Spleen (tissue), 11 donors: Measurements from ENCODE around the gene SDK1. TPM values are rescaled to one million over a fixed set of nuclear protein-coding genes. Genes with fewer than 3 reads are reported as not detected.

Experiments
- DNase-seq: peaks from one replicate; pipeline ENCODE4 v3.0.0-alpha.2; 2020
- H3K27ac ChIP-seq, 8 donors: fragments of 200-600 bp; sonication (generic) in 7 of 8; 1 replicate in 4 of 8; 2 replicates in 4 of 8; pipeline versions ENCODE4 v1.5.0 to v1.8.0; 2016 to 2021; ENCODE audit warnings: inconsistent platforms in 4 of 8, mild to moderate bottlenecking in 4 of 8, moderate library complexity in 1 of 8
- H3K27me3 ChIP-seq, 7 donors: fragments of 200-600 bp; sonication (generic) in 6 of 7; replicated peaks in 1 of 7; 1 replicate in 4 of 7; 2 replicates in 3 of 7; pipeline versions ENCODE4 v1.5.0 to v1.8.0; 2016 to 2021; ENCODE audit warnings: inconsistent platforms in 3 of 7, mild to moderate bottlenecking in 1 of 7
- H3K36me3 ChIP-seq, 6 donors: fragments of 200-600 bp; sonication (generic) in 5 of 6; 1 replicate in 4 of 6; 2 replicates in 2 of 6; pipeline versions ENCODE4 v1.5.0 to v1.8.0; 2016 to 2021; ENCODE audit warnings: inconsistent platforms in 2 of 6
- H3K4me1 ChIP-seq, 6 donors: fragments of 200-600 bp; sonication (generic) in 5 of 6; 1 replicate in 3 of 6; 2 replicates in 3 of 6; pipeline versions ENCODE4 v1.5.0 to v1.8.0; 2016 to 2021; ENCODE audit warnings: inconsistent platforms in 3 of 6
- H3K4me3 ChIP-seq, 8 donors: fragments of 200-600 bp; sonication (generic) in 7 of 8; 1 replicate in 4 of 8; 2 replicates in 4 of 8; pipeline versions ENCODE4 v1.5.0 to v1.8.0; 2016 to 2021; ENCODE audit warnings: inconsistent platforms in 4 of 8, mild to moderate bottlenecking in 4 of 8, moderate library complexity in 2 of 8
- H3K9me3 ChIP-seq, 8 donors: fragments of 200-600 bp; sonication (generic) in 7 of 8; 1 replicate in 4 of 8; 2 replicates in 4 of 8; pipeline versions ENCODE4 v1.5.0 to v1.8.0; 2016 to 2021; ENCODE audit warnings: inconsistent platforms in 4 of 8
- CTCF ChIP-seq, 11 experiments: fragments of 200-600 bp in 7 of 11; fragments of 450-650 bp in 4 of 11; sonication (generic) in 4 of 11; IDR thresholded peaks in 8 of 11; conservative IDR thresholded peaks in 3 of 11; 1 replicate in 7 of 11; 2 replicates in 4 of 11; pipeline versions ENCODE4 v1.4.0 to v1.8.0; 2016 to 2021; ENCODE audit warnings: antibody characterized with exemption in 11 of 11, inconsistent platforms in 4 of 11, mild to moderate bottlenecking in 1 of 11
- POLR2A ChIP-seq, 3 donors: fragments of 450-650 bp; IDR thresholded peaks; one replicate each; pipeline ENCODE4 v1.5.1; 2017; ENCODE audit warnings: antibody characterized with exemption in 3 of 3, mild to moderate bottlenecking in 1 of 3
- POLR2AphosphoS5 ChIP-seq, 3 donors: sonication (generic); formaldehyde crosslinking; IDR thresholded peaks; one replicate each; pipeline ENCODE4 v1.5.1; 2017; ENCODE audit warnings: antibody characterized with exemption in 3 of 3
- WGBS, 5 donors: extraction: QIAGEN DNeasy Blood & Tissue Kit in 3 of 5; methylation state at CpG; one replicate each; pipeline versions ENCODE4 v1.1.5 to v1.1.7; 2013 to 2018; 5-methylcytosine and 5-hydroxymethylcytosine counted together
- intact Hi-C: fragments of 100-400 bp; cut with DNase I; formaldehyde crosslinking; loops from one replicate; pipeline ENCODE4 v1.15.0; 2023; ENCODE audit warnings: low total_unique reads
- polyA plus RNA-seq, 3 donors: library from polyadenylated mRNA; stranded (reverse); fragments of 200-250 nt; gene quantifications; one replicate each; pipeline ENCODE4 v1.2.1, GENCODE V29; 2013
- total RNA-seq, 7 donors: library from RNA; depleted of rRNA in 3 of 7; stranded (reverse); fragments of >200 nt in 3 of 7; fragmentation: NEBNext Ultra II Directional in 4 of 7; extraction: Animal tissue kit (Norgen Biotek cat#: 25700) in 4 of 7; gene quantifications; one replicate each; pipeline versions ENCODE4 v1.1.0 to v1.2.1, GENCODE V29; 2016 to 2021
- donor health status: healthy with polysubstance abuse.
- donor health status: DM: no; HTN: no; CAD: no; lungs with moderate emphysema.
- donor health status: DM: no; HTN: no; CAD: no.
- donor health status: Bipolar disorder and iron deficiency.
- donor health status: healthy.
- donor health status: DM: no; HTN: no; CAD: no.
- donor health status: DM: yes; HTN: yes; CAD: no.

Gene SDK1
- total and polyA plus RNA-seq, 10 donors = 3.2 to 54.1 (median 35.1) TPM

- TF ChIP-seq POLR2A (IDR thresholded peaks at IDR 0.05) = no peak
- TF ChIP-seq POLR2AphosphoS5 (IDR thresholded peaks at IDR 0.05) = no peak
- no peak for TF ChIP-seq CTCF (IDR thresholded peaks at IDR 0.05 in 8 of 11, conservative IDR thresholded peaks at IDR 0.05 in 3 of 11)
Measured at GRCh38 chr7:4020086-4020485, 719.0 kb downstream of the SDK1 start.

GRCh38 chr7:4021413-4021812 is 720.4 kb downstream of the SDK1 start:
- Histone ChIP-seq H3K9me3 (peaks cover 0 to 29% (median 15%) of the 10 kb centered on the region in 8 donors), H3K36me3 (no peaks in the 10 kb centered on the region), H3K4me3 (no peak overlapping the region), H3K27ac (peak overlapping the region in 4 of 8 donors; percentile 27 to 51 (median 29)), H3K27me3 (no peaks in the 10 kb centered on the region), H3K4me1 (peaks cover 0 to 7% (median 0%) of the 10 kb centered on the region in 6 donors)
- no peak for TF ChIP-seq CTCF (IDR thresholded peaks at IDR 0.05 in 8 of 11, conservative IDR thresholded peaks at IDR 0.05 in 3 of 11)
- TF ChIP-seq POLR2AphosphoS5 (IDR thresholded peaks at IDR 0.05) = no peak
- TF ChIP-seq POLR2A (IDR thresholded peaks at IDR 0.05) = no peak
- intact Hi-C loops = no loop called here
- peak; percentile 34 for DNase-seq
- WGBS, 5 donors = 75 to 85% (median 78%) methylated on average over 5 of the region's 5 CpGs

More at GRCh38 chr7:4020086-4020485, 719.0 kb downstream of the SDK1 start:
- intact Hi-C loops = no loop called here
- WGBS, 5 donors = 80 to 94% (median 86%) methylated on average over 11 of the region's 11 CpGs
- DNase-seq = peak; percentile 34
- Histone ChIP-seq H3K36me3 (peaks cover 0 to 4% (median 0%) of the 10 kb centered on the region in 6 donors), H3K9me3 (peaks cover 0 to 29% (median 15%) of the 10 kb centered on the region in 8 donors), H3K4me1 (peaks cover 0 to 7% (median 2%) of the 10 kb centered on the region in 6 donors), H3K27me3 (no peaks in the 10 kb centered on the region), H3K27ac (no peak overlapping the region), H3K4me3 (no peak overlapping the region)

- peak; percentile 42 for DNase-seq
- WGBS, 5 donors = 70 to 77% (median 71%) methylated on average over 7 of the region's 7 CpGs
- H3K4me3 ChIP-seq = no peak overlapping the region
- intact Hi-C loops = no loop called here
- TF ChIP-seq POLR2AphosphoS5 (IDR thresholded peaks at IDR 0.05) (no peak), CTCF (IDR thresholded peaks at IDR 0.05 in 8 of 11, conservative IDR thresholded peaks at IDR 0.05 in 3 of 11) (no peak), POLR2A (IDR thresholded peaks at IDR 0.05) (no peak)
- no peaks in the 10 kb centered on the region for H3K27me3 ChIP-seq
- peaks cover 0 to 29% (median 15%) of the 10 kb centered on the region in 8 donors for H3K9me3 ChIP-seq
- no peaks in the 10 kb centered on the region for H3K36me3 ChIP-seq
- peak overlapping the region in 3 of 8 donors; percentile 27 to 51 (median 31) for H3K27ac ChIP-seq
- peaks cover 0 to 7% (median 0%) of the 10 kb centered on the region in 6 donors for H3K4me1 ChIP-seq
Measured at GRCh38 chr7:4022265-4022664, 721.2 kb downstream of the SDK1 start.

- Histone ChIP-seq H3K4me1 (peaks cover 0 to 7% (median 0%) of the 10 kb centered on the region in 6 donors), H3K36me3 (no peaks in the 10 kb centered on the region), H3K27ac (no peak overlapping the region), H3K9me3 (peaks cover 0 to 23% (median 11%) of the 10 kb centered on the region in 8 donors), H3K4me3 (no peak overlapping the region), H3K27me3 (no peaks in the 10 kb centered on the region)
- no peak for DNase-seq
- intact Hi-C loops = no loop called here
- TF ChIP-seq POLR2AphosphoS5 (IDR thresholded peaks at IDR 0.05) = no peak
- no peak for TF ChIP-seq CTCF (IDR thresholded peaks at IDR 0.05 in 8 of 11, conservative IDR thresholded peaks at IDR 0.05 in 3 of 11)
- TF ChIP-seq POLR2A (IDR thresholded peaks at IDR 0.05) = no peak
- 90 to 95% (median 94%) methylated on average over 10 of the region's 10 CpGs for WGBS, 5 donors
Measured at GRCh38 chr7:4023502-4023901, 722.5 kb downstream of the SDK1 start.
